Panc1 (cell line): Measurements from ENCODE around the gene KRT72. TPM values are rescaled to one million over a fixed set of nuclear protein-coding genes. Genes with fewer than 3 reads are reported as not detected.

Source experiments
- ATAC-seq: fragments of 200-7000 bp; cut with Tn5 transposase; 2 replicates; pipeline ENCODE4 v1.9.1; 2020; ENCODE audit warnings: mild to moderate bottlenecking, moderate library complexity
- BruUV-seq: library from RNA; stranded (reverse); fragments of 400-500 nt; replicated peaks from 2 replicates; lab custom pipeline; 2021; lab: Mats Ljungman, UMichigan
- CTCF ChIA-PET: fragments of 300-600 bp; sonication (Branson Sonifier 250); formaldehyde crosslinking; loops from one replicate; lab custom pipeline; 2022; ENCODE audit warnings: antibody characterized with exemption; lab: Charles Lee
- POLR2A ChIA-PET: fragments of 300-600 bp; sonication (Branson Sonifier 250); formaldehyde crosslinking; loops from one replicate; lab custom pipeline; 2022; ENCODE audit warnings: antibody characterized with exemption; lab: Charles Lee
- DNase-seq: peaks from one replicate; pipeline ENCODE4 v3.0.0-alpha.2; 2010; ENCODE audit warnings: low read depth, low spot score
- H3K27ac ChIP-seq: 2 replicates; pipeline ENCODE4 v1.5.1; 2011; ENCODE audit warnings: mild to moderate bottlenecking, low read length, inconsistent platforms
- H3K27me3 ChIP-seq: fragments of 200-500 bp; sonication (Bioruptor generic); 2 replicates; pipeline ENCODE4 v1.6.0; 2014; ENCODE audit warnings: low read length, inconsistent platforms; ENCODE audit not compliant: control insufficient read depth, insufficient read depth
- H3K36me3 ChIP-seq: fragments of 200-500 bp; sonication (Bioruptor generic); 2 replicates; pipeline ENCODE4 v1.5.1; 2014; ENCODE audit warnings: inconsistent platforms, mild to moderate bottlenecking, low read length, moderate library complexity; ENCODE audit not compliant: control insufficient read depth, insufficient read depth
- H3K4me1 ChIP-seq: 2 replicates; pipeline ENCODE4 v1.5.1; 2011; ENCODE audit warnings: inconsistent platforms, mild to moderate bottlenecking, low read length, moderate library complexity; ENCODE audit not compliant: control insufficient read depth, insufficient read depth
- H3K4me3 ChIP-seq, 2 experiments: 2 replicates each; pipeline ENCODE4 v1.5.1; 2011 to 2012; ENCODE audit warnings: low read depth in 2 of 2, low read length in 2 of 2, mild to moderate bottlenecking in 2 of 2, inconsistent platforms in 1 of 2, moderate library complexity in 1 of 2
- H3K9me3 ChIP-seq: fragments of 200-500 bp; sonication (Bioruptor generic); 2 replicates; pipeline ENCODE4 v1.5.1; 2014; ENCODE audit warnings: low read depth, mild to moderate bottlenecking, inconsistent platforms, low read length, moderate library complexity; ENCODE audit not compliant: control insufficient read depth, insufficient read depth
- CTCF ChIP-seq: fragments of 450-650 bp; IDR thresholded peaks from 2 replicates; pipeline ENCODE4 v1.5.1; 2017; ENCODE audit warnings: mild to moderate bottlenecking
- POLR2AphosphoS5 ChIP-seq: IDR thresholded peaks from 2 replicates; pipeline ENCODE4 v1.6.1; 2012; ENCODE audit warnings: mild to moderate bottlenecking, low read depth, low read length, moderate library complexity
- SIN3A ChIP-seq: IDR thresholded peaks from 2 replicates; pipeline ENCODE4 v1.6.1; 2012; ENCODE audit warnings: low read depth, mild to moderate bottlenecking, low read length, moderate library complexity, borderline replicate concordance; ENCODE audit not compliant: insufficient read depth
- TCF7L2 ChIP-seq: IDR thresholded peaks from 2 replicates; pipeline ENCODE4 v1.6.1; 2011; ENCODE audit warnings: mild to moderate bottlenecking, low read depth, low read length, inconsistent platforms
- in situ Hi-C: cut with HindIII; loops from 2 replicates; pipeline ENCODE4 v1.10.0; 2016; ENCODE audit warnings: low sequenced_read_pairs, low pct_unique_long_range_greater_than_20kb
- intact Hi-C: fragments of 100-400 bp; cut with micrococcal nuclease; formaldehyde crosslinking; loops from one replicate; pipeline ENCODE4 v1.10.0; 2022; ENCODE audit not compliant: unreplicated experiment
- total RNA-seq: library from RNA; stranded (reverse); gene quantifications from one replicate; pipeline ENCODE4 v1.2.1, GENCODE V29; 2021; ENCODE audit not compliant: unreplicated experiment
- TF ChIP-seq, protein P1 (sequence below), 2 experiments: IDR thresholded peaks; 2 replicates each; pipeline ENCODE4 v1.6.1; 2011 to 2012; ENCODE audit warnings: low read depth in 2 of 2, control low read depth in 1 of 2, low read length in 1 of 2, mild to moderate bottlenecking in 1 of 2, moderate library complexity in 1 of 2; ENCODE audit not compliant: insufficient read depth in 1 of 2

Gene KRT72
- total RNA-seq, 1 experiment from 2014 or later: not detected

DNA sequence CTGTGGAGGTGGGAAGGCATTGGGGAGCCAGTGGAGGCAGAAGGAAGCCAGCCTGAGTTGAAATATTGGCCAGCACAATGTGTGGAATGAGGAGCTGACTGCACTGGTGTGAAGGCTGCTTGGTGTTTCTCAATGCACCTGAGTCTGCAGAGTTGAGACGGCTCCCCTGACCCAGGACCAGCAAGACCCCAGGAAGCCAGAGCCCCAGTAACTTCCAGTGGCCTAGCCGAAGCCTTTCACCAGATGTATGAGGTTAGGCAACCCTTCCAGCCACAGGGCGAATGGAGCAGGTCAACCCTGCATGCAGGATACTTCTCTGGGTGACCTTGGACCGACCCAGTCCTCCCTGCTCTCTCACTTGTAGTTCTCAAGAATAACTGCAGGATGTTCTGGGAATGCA lies 30.0 kb upstream of the KRT72 start:
- DNase-seq: no peak
- peaks cover 3% of the 10 kb centered on the region; the same call in 1 of the 2 replicates for H3K27me3 ChIP-seq
- H3K4me3 ChIP-seq: no peak overlapping the region
- ChIA-PET CTCF (no interaction called here), POLR2A (no interaction called here)
- H3K9me3 ChIP-seq: no peaks in the 10 kb centered on the region
- BruUV-seq: no TSS peak
- intact Hi-C loops (no loop called here), in situ Hi-C loops (no loop called here)
- H3K4me1 ChIP-seq: no peaks in the 10 kb centered on the region
- ATAC-seq: no peak
- H3K27ac ChIP-seq: no peak overlapping the region
- H3K36me3 ChIP-seq: no peaks in the 10 kb centered on the region
- no peak for TF ChIP-seq CTCF

GRCh38 chr12:52630599-52631200 lies 29.4 kb upstream of the KRT72 start:
- no peaks in the 10 kb centered on the region for H3K4me1 ChIP-seq
- no peak for TF ChIP-seq TCF7L2
- no peak for TF ChIP-seq CTCF
- no peak for TF ChIP-seq SIN3A
- TF ChIP-seq, protein P1, sequence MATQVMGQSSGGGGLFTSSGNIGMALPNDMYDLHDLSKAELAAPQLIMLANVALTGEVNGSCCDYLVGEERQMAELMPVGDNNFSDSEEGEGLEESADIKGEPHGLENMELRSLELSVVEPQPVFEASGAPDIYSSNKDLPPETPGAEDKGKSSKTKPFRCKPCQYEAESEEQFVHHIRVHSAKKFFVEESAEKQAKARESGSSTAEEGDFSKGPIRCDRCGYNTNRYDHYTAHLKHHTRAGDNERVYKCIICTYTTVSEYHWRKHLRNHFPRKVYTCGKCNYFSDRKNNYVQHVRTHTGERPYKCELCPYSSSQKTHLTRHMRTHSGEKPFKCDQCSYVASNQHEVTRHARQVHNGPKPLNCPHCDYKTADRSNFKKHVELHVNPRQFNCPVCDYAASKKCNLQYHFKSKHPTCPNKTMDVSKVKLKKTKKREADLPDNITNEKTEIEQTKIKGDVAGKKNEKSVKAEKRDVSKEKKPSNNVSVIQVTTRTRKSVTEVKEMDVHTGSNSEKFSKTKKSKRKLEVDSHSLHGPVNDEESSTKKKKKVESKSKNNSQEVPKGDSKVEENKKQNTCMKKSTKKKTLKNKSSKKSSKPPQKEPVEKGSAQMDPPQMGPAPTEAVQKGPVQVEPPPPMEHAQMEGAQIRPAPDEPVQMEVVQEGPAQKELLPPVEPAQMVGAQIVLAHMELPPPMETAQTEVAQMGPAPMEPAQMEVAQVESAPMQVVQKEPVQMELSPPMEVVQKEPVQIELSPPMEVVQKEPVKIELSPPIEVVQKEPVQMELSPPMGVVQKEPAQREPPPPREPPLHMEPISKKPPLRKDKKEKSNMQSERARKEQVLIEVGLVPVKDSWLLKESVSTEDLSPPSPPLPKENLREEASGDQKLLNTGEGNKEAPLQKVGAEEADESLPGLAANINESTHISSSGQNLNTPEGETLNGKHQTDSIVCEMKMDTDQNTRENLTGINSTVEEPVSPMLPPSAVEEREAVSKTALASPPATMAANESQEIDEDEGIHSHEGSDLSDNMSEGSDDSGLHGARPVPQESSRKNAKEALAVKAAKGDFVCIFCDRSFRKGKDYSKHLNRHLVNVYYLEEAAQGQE (IDR thresholded peaks at IDR 0.05; ENCODE audit: insufficient read depth in 1 of 2, low read depth in 2 of 2, low read length in 1 of 2): no peak
- TF ChIP-seq POLR2AphosphoS5: no peak
- ATAC-seq: no peak
- CTCF ChIA-PET: no interaction called here
- POLR2A ChIA-PET: no interaction called here
- H3K4me3 ChIP-seq: no peak overlapping the region
- BruUV-seq: no TSS peak
- H3K27me3 ChIP-seq: peaks cover 6% of the 10 kb centered on the region; the same call in 1 of the 2 replicates
- in situ Hi-C loops (no loop called here), intact Hi-C loops (no loop called here)
- H3K36me3 ChIP-seq: no peaks in the 10 kb centered on the region
- no peak for DNase-seq
- H3K27ac ChIP-seq: no peak overlapping the region
- H3K9me3 ChIP-seq: no peaks in the 10 kb centered on the region
